Measurements from ENCODE around the gene CLASP1.
"Not testable (repeated sequence)": the region's sequence is repeated elsewhere in the genome, so short reads cannot be mapped to it uniquely, and the experiment has no call there.

CLASP1 gene

GRCh38 chr2:121564905-121565304, 84.4 kb downstream of the CLASP1 start:
- no peak for DNase-seq (ENCODE audit: low spot score)
- TF ChIP-seq CTCF (IDR thresholded peaks at IDR 0.05; ENCODE audit: extremely low read depth, missing control alignments), result no peak

GRCh38 chr2:121563754-121564153, 85.5 kb downstream of the CLASP1 start:
- not testable (repeated sequence) for DNase-seq (ENCODE audit: low spot score)

GRCh38 chr2:121562269-121563176, 86.7 kb downstream of the CLASP1 start:
- DNase-seq (ENCODE audit: low spot score), result no peak
- TF ChIP-seq CTCF (IDR thresholded peaks at IDR 0.05; ENCODE audit: extremely low read depth, missing control alignments), result no peak

- no peak for DNase-seq (ENCODE audit: low spot score)
Observed at GRCh38 chr2:121561617-121562268, 87.5 kb downstream of the CLASP1 start.

GRCh38 chr2:121558329-121558728, 90.9 kb downstream of the CLASP1 start:
- no peak for DNase-seq (ENCODE audit: low spot score)
- no peak for TF ChIP-seq CTCF (IDR thresholded peaks at IDR 0.05; ENCODE audit: extremely low read depth, missing control alignments)

More at GRCh38 chr2:121561617-121562268, 87.5 kb downstream of the CLASP1 start:
- TF ChIP-seq CTCF (IDR thresholded peaks at IDR 0.05; ENCODE audit: extremely low read depth, missing control alignments), result no peak

GRCh38 chr2:121555008-121555407, 94.3 kb downstream of the CLASP1 start:
- no peak for DNase-seq (ENCODE audit: low spot score)
- TF ChIP-seq CTCF (IDR thresholded peaks at IDR 0.05; ENCODE audit: extremely low read depth, missing control alignments), result no peak

- not testable (repeated sequence) for DNase-seq (ENCODE audit: low spot score)
Observed at GRCh38 chr2:121552477-121553180, 96.6 kb downstream of the CLASP1 start.

- no peak for TF ChIP-seq CTCF (IDR thresholded peaks at IDR 0.05; ENCODE audit: extremely low read depth, missing control alignments)
- DNase-seq (ENCODE audit: low spot score), result no peak
Observed at GRCh38 chr2:121550669-121551068, 98.6 kb downstream of the CLASP1 start.
